HG02763 (cell line): ENCODE results near the gene OR52B6.
"Not testable (repeated sequence)": the region's sequence is repeated elsewhere in the genome, so short reads cannot be mapped to it uniquely, and the experiment has no call there.

Experiments
- ATAC-seq: cut with Tn5 transposase; IDR thresholded peaks from one replicate; pipeline ENCODE4 v1.9.1; 2021; ENCODE audit warnings: mild to moderate bottlenecking, moderate library complexity; ENCODE audit not compliant: unreplicated experiment

OR52B6 gene, protein sequence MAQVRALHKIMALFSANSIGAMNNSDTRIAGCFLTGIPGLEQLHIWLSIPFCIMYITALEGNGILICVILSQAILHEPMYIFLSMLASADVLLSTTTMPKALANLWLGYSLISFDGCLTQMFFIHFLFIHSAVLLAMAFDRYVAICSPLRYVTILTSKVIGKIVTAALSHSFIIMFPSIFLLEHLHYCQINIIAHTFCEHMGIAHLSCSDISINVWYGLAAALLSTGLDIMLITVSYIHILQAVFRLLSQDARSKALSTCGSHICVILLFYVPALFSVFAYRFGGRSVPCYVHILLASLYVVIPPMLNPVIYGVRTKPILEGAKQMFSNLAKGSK

GRCh38 chr11:5580577-5580976 is at the start of gene OR52B6:
Gene OR52B6, plus strand, starts transcription at chr11:5580877. Its CDS starts 0 bp downstream, at chr11:5580877.
- no peak for ATAC-seq

DNA sequence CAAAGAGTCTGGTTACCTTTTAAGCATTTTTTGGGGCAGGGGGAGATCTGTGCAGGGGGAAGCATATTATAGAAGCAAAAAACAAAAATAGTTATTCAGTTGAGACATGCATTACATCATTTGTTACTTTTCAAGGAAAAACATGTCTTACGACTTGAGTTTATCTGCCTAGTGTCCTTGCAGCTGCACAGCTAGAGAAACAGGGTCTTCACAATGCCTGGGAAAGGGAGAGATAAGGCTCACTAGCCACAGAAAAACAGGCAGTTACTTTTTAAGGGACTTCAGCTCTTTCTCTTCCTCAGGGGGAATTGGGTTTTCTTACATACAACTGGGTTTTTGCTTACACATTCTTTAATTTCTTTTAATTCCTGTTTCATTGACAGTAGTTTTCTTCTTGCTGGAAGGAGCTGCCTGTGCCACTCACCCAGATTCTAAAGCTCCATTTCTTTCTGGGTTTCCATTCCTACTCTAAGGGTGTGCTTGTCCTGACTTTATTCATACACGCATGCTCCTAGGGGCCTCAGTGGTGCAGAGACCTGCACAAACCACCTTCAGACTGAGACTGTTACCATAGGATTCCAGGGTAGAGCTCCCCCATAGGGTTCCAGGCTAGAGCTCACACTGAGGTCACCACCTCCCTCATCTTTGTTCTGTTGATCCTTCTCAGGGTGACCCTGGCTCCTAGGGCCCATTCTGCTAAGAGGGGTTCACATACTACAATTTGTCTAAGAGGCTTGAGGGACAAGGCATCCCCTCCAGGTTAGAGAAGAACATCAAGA is 49.4 kb upstream of the OR52B6 start:
- ATAC-seq: no peak

GRCh38 chr11:5534046-5534445 is 46.6 kb upstream of the OR52B6 start:
- no peak for ATAC-seq

GRCh38 chr11:5536482-5536881 is 44.2 kb upstream of the OR52B6 start:
- no peak for ATAC-seq

GRCh38 chr11:5541427-5541826 is 39.2 kb upstream of the OR52B6 start:
- peak; percentile 56 for ATAC-seq

GRCh38 chr11:5546457-5546856 is 34.2 kb upstream of the OR52B6 start:
- no peak for ATAC-seq

- peak; percentile 52 for ATAC-seq
These were observed 32.7 kb upstream of the OR52B6 start for GRCh38 chr11:5547982-5548381.

DNA sequence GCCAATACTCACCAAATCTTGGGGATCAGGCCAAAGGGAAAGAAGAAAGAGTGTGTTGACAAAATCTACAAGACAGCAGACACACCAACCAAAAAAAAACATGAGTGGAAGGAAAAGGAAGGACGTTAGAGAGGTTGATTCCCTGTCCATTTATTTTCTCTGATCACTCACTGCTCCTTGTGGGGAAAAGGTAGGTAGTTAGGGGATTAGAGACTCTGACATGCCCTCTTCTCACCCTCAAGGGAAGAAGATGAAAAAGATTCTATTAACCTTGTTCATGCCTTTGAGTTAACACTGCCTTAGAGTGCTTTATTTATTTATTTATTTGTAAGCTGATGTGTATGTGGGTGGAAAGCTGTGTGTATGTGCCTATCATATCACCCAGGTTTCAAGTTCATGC is 32.2 kb upstream of the OR52B6 start, which contains the start of gene OR52H1:
OR52H1 (minus strand) TSS at position 101 of the 400 bp plus-strand sequence. CDS start 3,035 bp downstream, outside the sequence.
- ATAC-seq: no peak

DNA sequence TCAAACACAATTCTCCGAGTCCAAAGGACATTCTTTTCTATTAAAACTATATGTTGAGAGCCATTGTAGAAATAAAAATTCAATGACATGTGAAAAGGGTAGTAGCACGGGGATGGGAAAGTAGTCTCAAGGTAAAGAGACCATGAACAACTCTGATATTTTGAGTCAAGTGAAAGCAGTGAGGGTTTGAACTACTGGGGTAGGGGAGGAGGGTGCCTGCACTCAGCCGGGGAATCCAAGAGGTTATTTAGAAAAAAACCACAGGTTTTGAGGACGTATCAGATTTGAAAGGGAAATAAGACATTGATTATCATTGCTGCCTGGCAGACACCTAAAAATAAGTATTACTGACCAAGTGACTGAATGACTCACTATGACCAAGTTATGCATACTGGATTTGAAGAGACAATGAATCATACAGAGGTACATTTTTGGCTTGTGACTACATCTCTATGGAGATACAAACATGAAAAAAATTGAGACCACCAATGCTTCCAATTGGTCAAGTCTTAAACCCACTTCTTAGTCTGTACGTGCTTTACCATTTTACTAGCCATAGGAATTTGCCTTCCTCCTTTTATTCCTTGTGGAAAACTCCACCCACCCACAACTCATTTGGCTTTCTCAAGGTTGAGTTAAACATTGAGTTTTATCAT is 30.1 kb upstream of the OR52B6 start:
- peak; percentile 48 for ATAC-seq

DNA sequence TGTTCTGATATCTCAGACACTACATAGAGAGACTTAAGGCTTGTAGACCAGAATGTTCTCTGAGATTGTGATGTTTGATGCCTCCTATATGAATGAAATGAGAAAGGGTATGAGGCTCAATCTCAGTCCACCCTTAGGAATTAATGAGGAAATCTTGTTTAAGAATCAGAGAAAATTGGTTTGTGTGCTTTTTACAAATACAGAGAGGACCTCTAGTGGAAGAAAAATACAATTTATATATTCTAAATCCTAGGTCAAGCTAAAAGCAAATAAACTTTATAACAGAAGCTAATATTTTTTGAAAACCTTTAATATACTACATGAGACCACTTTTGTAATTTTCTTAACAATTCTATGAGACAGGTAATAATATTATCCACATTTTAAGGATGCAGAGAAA is 27.3 kb upstream of the OR52B6 start:
- ATAC-seq: no peak

- no peak for ATAC-seq
These were observed 24.0 kb upstream of the OR52B6 start for GRCh38 chr11:5556596-5557188.

DNA sequence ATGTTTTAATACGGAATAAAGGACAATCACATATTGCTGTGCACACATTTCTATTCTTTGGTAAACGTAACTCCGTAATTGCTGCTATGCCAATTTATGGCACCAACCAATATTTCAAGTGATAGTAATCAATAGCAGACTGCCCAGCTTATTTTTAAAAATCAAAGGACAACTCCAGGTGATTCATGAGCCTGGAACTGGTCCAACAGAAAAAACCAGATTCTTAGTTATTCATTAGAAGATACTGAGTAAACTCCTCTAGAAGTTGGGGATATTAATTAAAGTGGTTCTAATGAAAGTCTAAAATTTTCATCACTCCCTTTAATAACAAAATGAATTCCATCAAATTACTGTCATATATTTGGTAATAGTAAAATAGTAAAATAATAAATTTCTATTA is 22.9 kb upstream of the OR52B6 start:
- no peak for ATAC-seq

- ATAC-seq: no peak
These were observed 16.2 kb upstream of the OR52B6 start for GRCh38 chr11:5564259-5565019.

- no peak for ATAC-seq
These were observed 6.0 kb upstream of the OR52B6 start for GRCh38 chr11:5574654-5575053.

GRCh38 chr11:5575152-5575551 is 5.5 kb upstream of the OR52B6 start:
- ATAC-seq: no peak

GRCh38 chr11:5577101-5577500 is 3.6 kb upstream of the OR52B6 start:
- no peak for ATAC-seq

DNA sequence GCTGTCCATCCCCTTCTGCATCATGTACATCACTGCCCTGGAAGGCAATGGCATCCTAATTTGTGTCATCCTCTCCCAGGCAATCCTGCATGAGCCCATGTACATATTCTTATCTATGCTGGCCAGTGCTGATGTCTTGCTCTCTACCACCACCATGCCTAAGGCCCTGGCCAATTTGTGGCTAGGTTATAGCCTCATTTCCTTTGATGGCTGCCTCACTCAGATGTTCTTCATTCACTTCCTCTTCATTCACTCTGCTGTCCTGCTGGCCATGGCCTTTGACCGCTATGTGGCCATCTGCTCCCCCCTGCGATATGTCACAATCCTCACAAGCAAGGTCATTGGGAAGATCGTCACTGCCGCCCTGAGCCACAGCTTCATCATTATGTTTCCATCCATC is 337 bp downstream of the OR52B6 start:
- no peak for ATAC-seq

DNA sequence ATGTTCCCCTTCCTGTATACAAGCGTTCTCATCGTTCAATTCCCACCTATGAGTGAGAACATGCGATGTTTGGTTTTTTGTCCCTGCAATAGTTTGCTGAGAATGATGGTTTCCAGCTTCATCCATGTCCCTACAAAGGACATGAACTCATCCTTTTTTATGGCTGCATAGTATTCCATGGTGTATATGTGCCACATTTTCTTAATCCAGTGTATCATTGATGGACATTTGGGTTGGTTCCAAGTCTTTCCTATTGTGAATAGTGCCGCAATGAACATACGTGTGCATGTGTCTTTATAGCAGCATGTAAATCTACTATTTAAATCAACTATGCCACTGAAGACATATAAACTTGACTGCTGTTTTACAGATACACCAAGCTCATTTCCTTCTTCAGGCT is 3.8 kb downstream of the OR52B6 start:
- not testable (repeated sequence) for ATAC-seq

- ATAC-seq: not testable (repeated sequence)
These were observed 9.2 kb downstream of the OR52B6 start for GRCh38 chr11:5589906-5590305.

DNA sequence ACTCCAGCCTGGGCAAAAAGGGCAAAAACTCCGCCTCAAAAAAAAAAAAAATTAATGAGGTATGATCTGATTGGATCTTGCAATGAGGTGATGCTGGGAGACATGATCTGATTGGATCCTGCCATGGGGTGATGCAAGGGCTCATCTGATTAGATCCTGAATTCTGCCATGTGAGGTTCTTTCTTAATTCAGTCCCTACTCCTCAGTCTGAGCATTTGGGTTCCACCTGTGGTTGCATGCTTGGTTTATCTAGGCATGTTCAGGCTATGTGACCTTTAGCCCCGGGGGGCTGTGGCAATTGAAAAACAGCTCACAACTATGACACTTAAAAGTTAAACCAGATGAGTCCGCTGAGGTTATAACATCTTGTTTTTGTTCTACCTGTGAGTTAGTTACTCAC is 10.9 kb downstream of the OR52B6 start:
- ATAC-seq: no peak
